Activated CD8-positive, alpha-beta T cell treated with anti-CD3 and anti-CD28 coated beads for 36 hours (primary cell): ENCODE data around the gene TMSB10. TPM values are rescaled to one million over a fixed set of nuclear protein-coding genes. Genes with fewer than 3 reads are reported as not detected.
"Not testable (repeated sequence)": the region's sequence is repeated elsewhere in the genome, so short reads cannot be mapped to it uniquely, and the experiment has no call there.

ENCODE experiments used
- ATAC-seq: fragments of 200-7000 bp; cut with Tn5 transposase; one replicate; pipeline ENCODE4 v1.10.0; 2021; ENCODE audit warnings: mild to moderate bottlenecking, moderate library complexity
- CTCF ChIA-PET: fragments of 350-600 bp; sonication (Branson Sonifier 250); formaldehyde crosslinking; loops from one replicate; lab custom pipeline; 2021; ENCODE audit warnings: antibody characterized with exemption; lab: Charles Lee
- POLR2A ChIA-PET: fragments of 350-600 bp; sonication (Branson Sonifier 250); formaldehyde crosslinking; loops from one replicate; lab custom pipeline; 2021; ENCODE audit warnings: antibody characterized with exemption; lab: Charles Lee
- DNase-seq: peaks from one replicate; pipeline ENCODE4 v3.0.0-alpha.2; 2020
- H3K27ac Mint-ChIP-seq: one replicate; pipeline ENCODE4 v1.8.0; 2021; ENCODE audit warnings: mild to moderate bottlenecking, mixed read lengths
- H3K27me3 Mint-ChIP-seq: one replicate; pipeline ENCODE4 v1.8.0; 2021; ENCODE audit warnings: mixed read lengths
- H3K36me3 Mint-ChIP-seq: one replicate; pipeline ENCODE4 v1.8.0; 2021; ENCODE audit warnings: low read depth, mixed read lengths
- H3K4me1 Mint-ChIP-seq: one replicate; pipeline ENCODE4 v1.8.0; 2021; ENCODE audit warnings: low read depth, mixed read lengths
- H3K4me3 Mint-ChIP-seq: one replicate; pipeline ENCODE4 v1.8.0; 2021; ENCODE audit warnings: mild to moderate bottlenecking, moderate library complexity, mixed read lengths
- H3K9me3 Mint-ChIP-seq: one replicate; pipeline ENCODE4 v1.8.0; 2021; ENCODE audit warnings: mixed read lengths
- intact Hi-C: fragments of 100-400 bp; cut with micrococcal nuclease; formaldehyde crosslinking; loops from one replicate; pipeline ENCODE4 v1.10.0; 2022
- total RNA-seq, 2 experiments: library from RNA; stranded (reverse); gene quantifications; one replicate each; pipeline ENCODE4 v1.2.3, GENCODE V29; 2021
- TF ChIP-seq, protein P1 (sequence below): fragments of 200-600 bp; IDR thresholded peaks from one replicate; pipeline ENCODE4 v1.8.0; 2022; ENCODE audit warnings: antibody characterized with exemption, mild to moderate bottlenecking

TMSB10 gene
- total RNA-seq, 2 experiments from 2014 or later: 2,035 to 2,060 TPM

DNA sequence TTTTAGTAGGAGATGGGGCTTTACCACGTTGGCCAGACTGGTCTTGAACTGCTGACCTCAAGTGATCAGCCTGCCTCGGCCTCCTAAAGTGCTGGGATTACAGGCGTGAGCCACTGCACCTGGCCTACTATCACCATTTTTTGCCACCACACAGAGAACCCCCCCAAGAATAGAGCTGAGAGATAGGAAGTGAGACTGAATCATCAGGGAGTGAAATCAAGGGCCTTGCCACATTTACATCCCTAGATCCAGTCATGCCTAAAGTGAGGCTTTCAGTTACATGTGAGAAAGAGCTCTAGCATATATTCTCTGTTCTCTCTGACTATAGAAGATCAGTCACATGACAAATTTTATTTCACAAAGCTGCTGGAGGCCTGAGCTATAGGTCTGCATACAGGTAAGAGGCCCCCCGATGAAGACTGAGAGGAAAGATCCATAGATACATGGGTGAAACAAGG is 37.5 kb downstream of the TMSB10 start:
- DNase-seq (peak; percentile 24), ATAC-seq (no peak)
- Mint-ChIP-seq H3K27ac (peak overlapping the region; percentile 79), H3K4me3 (no peak overlapping the region), H3K27me3 (no peaks in the 10 kb centered on the region), H3K36me3 (peaks cover 30% of the 10 kb centered on the region), H3K9me3 (peaks cover 4% of the 10 kb centered on the region), H3K4me1 (peaks cover 73% of the 10 kb centered on the region)
- intact Hi-C loops: no loop called here
- ChIA-PET CTCF (interaction anchor here (1.1 to 6.0 kb wide), 3 partner anchors 17 to 75 kb away, joined by 3 to 59 read pairs (median 9); no protein-coding TSS in a partner anchor), POLR2A (interaction anchor here (0.6 to 6.1 kb wide), 5 partner anchors 17 to 124 kb away, joined by 3 to 45 read pairs (median 3); partner anchors contain the start of gene KCMF1)
- TF ChIP-seq, protein P1, sequence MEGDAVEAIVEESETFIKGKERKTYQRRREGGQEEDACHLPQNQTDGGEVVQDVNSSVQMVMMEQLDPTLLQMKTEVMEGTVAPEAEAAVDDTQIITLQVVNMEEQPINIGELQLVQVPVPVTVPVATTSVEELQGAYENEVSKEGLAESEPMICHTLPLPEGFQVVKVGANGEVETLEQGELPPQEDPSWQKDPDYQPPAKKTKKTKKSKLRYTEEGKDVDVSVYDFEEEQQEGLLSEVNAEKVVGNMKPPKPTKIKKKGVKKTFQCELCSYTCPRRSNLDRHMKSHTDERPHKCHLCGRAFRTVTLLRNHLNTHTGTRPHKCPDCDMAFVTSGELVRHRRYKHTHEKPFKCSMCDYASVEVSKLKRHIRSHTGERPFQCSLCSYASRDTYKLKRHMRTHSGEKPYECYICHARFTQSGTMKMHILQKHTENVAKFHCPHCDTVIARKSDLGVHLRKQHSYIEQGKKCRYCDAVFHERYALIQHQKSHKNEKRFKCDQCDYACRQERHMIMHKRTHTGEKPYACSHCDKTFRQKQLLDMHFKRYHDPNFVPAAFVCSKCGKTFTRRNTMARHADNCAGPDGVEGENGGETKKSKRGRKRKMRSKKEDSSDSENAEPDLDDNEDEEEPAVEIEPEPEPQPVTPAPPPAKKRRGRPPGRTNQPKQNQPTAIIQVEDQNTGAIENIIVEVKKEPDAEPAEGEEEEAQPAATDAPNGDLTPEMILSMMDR: no peak

DNA sequence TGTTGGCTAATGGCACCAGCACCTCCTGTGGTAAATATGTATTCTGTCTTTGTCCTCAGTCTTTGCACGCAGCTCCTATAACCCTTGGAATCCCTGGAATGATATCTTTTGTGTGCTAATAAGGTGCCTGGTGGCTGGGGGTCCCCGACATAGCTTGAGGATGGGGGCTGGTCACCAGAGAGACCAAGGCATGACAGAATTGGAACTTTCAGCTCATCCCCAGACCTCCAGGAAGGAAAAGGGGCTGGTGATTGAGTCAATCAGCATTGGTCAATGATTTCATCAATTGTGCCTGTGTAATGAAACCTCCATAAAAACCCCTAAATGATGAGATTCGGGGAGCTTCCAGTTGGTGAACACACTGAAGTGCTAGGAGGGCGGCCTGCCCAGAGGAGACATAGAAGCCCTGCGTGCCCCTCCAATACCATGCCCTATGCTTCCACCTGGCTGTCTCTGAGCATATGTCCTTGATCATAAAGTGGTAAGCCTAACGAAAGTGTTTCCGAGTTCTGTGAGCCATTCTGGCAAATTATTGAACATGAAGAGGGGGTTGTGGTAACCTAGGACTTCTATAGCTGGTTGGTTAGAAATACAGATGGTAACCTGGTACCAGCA is 38.9 kb downstream of the TMSB10 start:
- ATAC-seq: no peak
- POLR2A ChIA-PET: interaction anchor here (0.8 to 3.4 kb wide), 3 partner anchors 13 to 45 kb away, joined by 4 to 43 read pairs (median 4); no protein-coding TSS in a partner anchor
- intact Hi-C loops: no loop called here
- TF ChIP-seq, protein P1: no peak
- Mint-ChIP-seq H3K27me3 (no peaks in the 10 kb centered on the region), H3K4me3 (peak overlapping the region; percentile 68), H3K27ac (peak overlapping the region; percentile 96), H3K4me1 (peaks cover 63% of the 10 kb centered on the region), H3K9me3 (no peaks in the 10 kb centered on the region), H3K36me3 (peaks cover 23% of the 10 kb centered on the region)
- CTCF ChIA-PET: interaction anchor here (1.0 to 6.0 kb wide), 3 partner anchors 10 to 71 kb away, joined by 3 to 59 read pairs (median 3); no protein-coding TSS in a partner anchor
- no peak for DNase-seq

DNA sequence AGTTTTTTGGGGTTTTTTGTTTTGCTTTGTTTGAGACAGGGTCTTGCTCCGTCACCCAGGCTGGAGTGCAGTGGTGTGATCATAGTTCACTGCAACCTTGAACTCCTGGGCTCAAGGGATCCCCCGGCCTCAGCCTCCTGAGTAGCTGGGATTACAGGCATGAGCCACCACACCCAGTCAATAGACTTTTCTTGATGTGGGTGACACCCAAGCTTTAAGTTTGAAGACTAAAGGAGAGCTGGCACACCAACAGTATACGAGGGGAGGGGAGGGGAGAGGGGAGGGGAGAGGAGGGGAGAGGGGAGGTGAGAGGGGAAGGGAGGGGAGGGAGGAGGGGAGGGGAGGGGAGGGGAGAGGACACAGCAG is 40.4 kb downstream of the TMSB10 start:
- Mint-ChIP-seq H3K4me3 (peak overlapping the region; percentile 68), H3K4me1 (peaks cover 51% of the 10 kb centered on the region), H3K36me3 (peaks cover 23% of the 10 kb centered on the region), H3K27ac (peak overlapping the region; percentile 96)
- DNase-seq, H3K27me3 Mint-ChIP-seq, ATAC-seq, H3K9me3 Mint-ChIP-seq, intact Hi-C loops: not testable (repeated sequence)
- ChIA-PET POLR2A (interaction anchor here (0.7 to 3.4 kb wide), 15 partner anchors 8 to 70 kb away, joined by 3 to 43 read pairs (median 5); no protein-coding TSS in a partner anchor), CTCF (interaction anchor here (0.8 to 6.0 kb wide), 13 partner anchors 11 to 352 kb away, joined by 3 to 59 read pairs (median 6); no protein-coding TSS in a partner anchor)

DNA sequence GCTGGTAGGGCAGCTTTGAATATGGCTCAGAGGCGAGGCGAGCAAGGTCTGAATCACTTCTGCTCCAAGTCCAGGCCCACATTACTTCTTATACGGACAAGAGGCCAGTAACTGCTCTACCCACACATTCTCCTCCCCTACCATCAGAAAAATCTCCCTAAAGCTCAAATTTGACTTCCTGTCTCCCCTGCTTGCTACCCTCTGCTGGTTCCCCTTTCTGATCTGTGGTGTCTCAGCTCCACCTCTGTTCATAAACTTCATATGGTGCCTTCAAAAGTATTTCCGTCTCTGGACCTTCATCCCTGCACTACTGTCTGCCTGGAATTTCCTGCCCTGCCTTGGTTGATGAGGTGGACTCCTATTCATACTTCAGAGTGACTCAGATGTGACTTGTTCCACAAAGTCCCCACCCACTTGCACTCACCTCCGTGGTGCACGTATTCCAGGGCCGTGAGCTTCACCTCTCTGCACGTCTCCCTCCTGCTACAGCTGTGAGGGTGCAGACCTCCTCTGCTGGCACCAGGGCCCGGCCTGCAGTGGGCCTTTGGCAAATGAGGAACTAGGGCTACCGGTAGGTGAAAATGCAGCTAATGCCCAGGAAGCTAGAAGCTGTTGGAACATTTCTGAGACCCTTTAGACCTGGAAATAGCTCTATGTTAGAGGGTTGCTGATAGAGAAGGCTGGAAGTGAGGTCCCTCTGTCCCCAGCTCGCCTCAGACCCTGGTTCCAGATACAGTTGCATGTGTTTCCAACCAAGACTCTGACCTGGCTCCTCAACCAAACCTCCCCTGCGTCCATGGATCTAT is 41.0 kb downstream of the TMSB10 start:
- POLR2A ChIA-PET: interaction anchor here (0.7 to 3.4 kb wide), 18 partner anchors 9 to 69 kb away, joined by 3 to 43 read pairs (median 5); no protein-coding TSS in a partner anchor

More for the DNA sequence above, 41.0 kb downstream of the TMSB10 start:
- Mint-ChIP-seq H3K4me1 (peaks cover 47% of the 10 kb centered on the region), H3K27me3 (no peaks in the 10 kb centered on the region), H3K9me3 (no peaks in the 10 kb centered on the region), H3K27ac (peak overlapping the region; percentile 95), H3K36me3 (peaks cover 23% of the 10 kb centered on the region), H3K4me3 (peak overlapping the region; percentile 68)
- CTCF ChIA-PET: interaction anchor here (0.6 to 6.0 kb wide), 16 partner anchors 11 to 388 kb away, joined by 3 to 59 read pairs (median 6); no protein-coding TSS in a partner anchor
- TF ChIP-seq, protein P1: no peak
- intact Hi-C loops: no loop called here
- peak; percentile 92 for DNase-seq
- peak; percentile 85 for ATAC-seq
